ENCODE data around the gene TMEM141. TPM values are rescaled to one million over a fixed set of nuclear protein-coding genes. Genes with fewer than 3 reads are reported as not detected.
"Not testable (repeated sequence)": the region's sequence is repeated elsewhere in the genome, so short reads cannot be mapped to it uniquely, and the experiment has no call there.

Gene TMEM141
- total RNA-seq, 4 donors from 2014 or later = 81.6 to 189 (median 141) TPM

DNA sequence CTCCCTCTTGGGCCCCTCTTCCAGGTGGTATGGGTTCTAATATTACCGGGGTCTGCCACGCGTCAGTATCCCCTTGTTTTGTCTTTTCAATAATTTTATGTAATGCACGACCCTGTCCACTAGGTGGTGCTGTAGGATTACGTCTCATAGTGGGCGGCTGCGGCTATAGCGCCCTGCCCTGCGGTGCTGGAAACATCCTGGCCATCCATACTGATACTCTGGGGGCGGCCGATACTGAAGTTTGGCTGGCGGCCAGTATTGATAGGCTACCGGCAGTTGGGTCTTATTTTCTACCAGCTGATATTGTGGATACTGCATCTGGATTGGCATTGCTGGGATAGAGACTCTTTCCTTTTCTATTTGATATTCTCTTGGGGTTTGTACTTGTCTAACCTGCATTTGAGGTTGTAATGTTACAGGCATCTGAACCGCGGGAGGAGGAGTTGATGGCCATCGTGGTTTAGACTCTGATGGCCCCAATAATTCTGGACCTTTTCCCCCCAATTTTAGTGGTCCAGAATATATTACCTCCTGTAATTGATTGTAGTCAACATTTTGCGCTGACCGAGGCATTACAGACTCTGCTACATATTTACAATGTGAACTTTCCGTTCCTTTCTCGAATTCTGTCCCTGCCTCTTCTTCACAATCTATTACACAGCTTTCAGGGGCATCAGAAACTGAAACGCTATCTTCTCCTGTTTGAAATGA, 3.3 kb upstream of the TMEM141 start:
- Histone ChIP-seq H3K4me3 (replicated peaks in 1 of 3) (no peak overlapping the region), H3K27me3 (no peaks in the 10 kb centered on the region), H3K36me3 (no peaks in the 10 kb centered on the region), H3K4me1 (peaks cover 13 to 32% of the 10 kb centered on the region in 2 donors), H3K27ac (no peak overlapping the region), H3K9me3 (no peaks in the 10 kb centered on the region)
- DNase-seq = peak; percentile 52 to 56
- 21 to 22% methylated on average over 21 of the region's 21 CpGs for WGBS, 2 donors
- TF ChIP-seq CTCF (IDR thresholded peaks at IDR 0.05) (peak; percentile 65 to 86 (median 82)), POLR2A (IDR thresholded peaks at IDR 0.05) (no peak)
- intact Hi-C loops (cut with DNase I) = loop anchor here (5.0 kb wide), 2 partner anchors 244 to 279 kb away; partner anchors contain the start of gene FUT7

GRCh38 chr9:136788644-136789522, 2.3 kb upstream of the TMEM141 start:
- intact Hi-C loops (cut with DNase I) = loop anchor here (5.0 kb wide), 2 partner anchors 243 to 278 kb away; partner anchors contain the start of gene FUT7
- peaks cover 13 to 32% of the 10 kb centered on the region in 2 donors for H3K4me1 ChIP-seq
- H3K36me3 ChIP-seq; H3K4me3 ChIP-seq (replicated peaks in 1 of 3); DNase-seq; H3K27ac ChIP-seq; H3K9me3 ChIP-seq; H3K27me3 ChIP-seq: not testable (repeated sequence)
- 83% methylated on average over 27 of the region's 27 CpGs for WGBS, 2 donors

- H3K9me3 ChIP-seq = no peaks in the 10 kb centered on the region
- no peak overlapping the region for H3K27ac ChIP-seq
- TF ChIP-seq POLR2A (IDR thresholded peaks at IDR 0.05) (no peak), CTCF (IDR thresholded peaks at IDR 0.05) (no peak)
- peaks cover 13 to 31% of the 10 kb centered on the region in 2 donors for H3K4me1 ChIP-seq
- H3K27me3 ChIP-seq = no peaks in the 10 kb centered on the region
- 80 to 84% methylated on average over 3 of the region's 3 CpGs for WGBS, 2 donors
- DNase-seq = no peak
- intact Hi-C loops (cut with DNase I) = loop anchor here (5.0 kb wide), 2 partner anchors 243 to 278 kb away; partner anchors contain the start of gene FUT7
- H3K4me3 ChIP-seq (replicated peaks in 1 of 3) = no peak overlapping the region
- H3K36me3 ChIP-seq = no peaks in the 10 kb centered on the region
Observed at GRCh38 chr9:136789523-136789937, 1.6 kb upstream of the TMEM141 start.

DNA sequence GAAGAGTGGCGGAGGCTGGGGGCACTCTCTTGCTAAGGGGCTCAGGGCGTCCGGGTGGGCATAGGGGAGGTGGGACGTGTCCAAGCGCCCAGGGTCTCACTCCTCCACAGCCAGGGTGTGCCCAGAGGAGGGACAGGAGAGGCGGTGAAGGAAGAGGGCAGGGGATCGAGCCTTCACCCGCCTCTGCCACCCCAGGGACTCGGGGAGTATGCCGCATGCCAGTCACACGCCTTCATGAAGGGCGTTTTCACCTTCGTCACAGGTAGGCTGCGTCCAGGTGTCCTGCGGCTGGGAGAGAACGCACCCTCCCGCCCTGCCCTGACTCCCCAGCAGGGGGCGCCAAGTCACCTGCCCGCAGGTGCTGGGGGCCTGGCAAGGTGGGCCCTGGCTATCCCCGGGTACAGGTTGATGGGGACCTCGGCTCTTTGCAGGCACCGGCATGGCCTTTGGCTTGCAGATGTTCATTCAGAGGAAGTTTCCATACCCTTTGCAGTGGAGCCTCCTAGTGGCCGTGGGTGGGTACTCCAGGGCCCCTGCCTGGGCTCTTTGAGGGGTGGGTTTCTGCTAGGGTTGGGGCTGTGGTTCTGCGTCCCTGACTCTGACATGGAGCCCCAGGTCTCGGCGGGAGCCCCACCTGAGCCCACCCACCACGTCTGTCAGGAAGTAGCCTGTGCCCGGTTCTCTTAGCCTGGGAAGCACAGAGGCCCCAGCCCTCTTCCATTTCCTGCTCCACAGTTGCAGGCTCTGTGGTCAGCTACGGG, 552 bp downstream of the TMEM141 start:
- WGBS, 2 donors = 8 to 16% methylated on average over 5 to 6 of the region's 29 CpGs
- Histone ChIP-seq H3K36me3 (no peaks in the 10 kb centered on the region), H3K4me3 (replicated peaks in 1 of 3) (peak overlapping the region in 2 of 3 donors; percentile 57), H3K9me3 (no peaks in the 10 kb centered on the region), H3K4me1 (peaks cover 13 to 27% of the 10 kb centered on the region in 2 donors), H3K27me3 (no peaks in the 10 kb centered on the region), H3K27ac (peak overlapping the region; percentile 86 to 90 (median 87))
- intact Hi-C loops (cut with DNase I) = no loop called here
- DNase-seq = peak; percentile 80 to 81
- TF ChIP-seq CTCF (IDR thresholded peaks at IDR 0.05) (peak; percentile 90 to 96 (median 94)), POLR2A (IDR thresholded peaks at IDR 0.05) (no peak)

Data from thyroid gland (tissue), 4 donors.